GM10847 (cell line): ENCODE results near the gene GTPBP6.

Source experiments
- POLR2A ChIP-seq: IDR thresholded peaks from 2 replicates; pipeline ENCODE4 v1.6.1; 2011; ENCODE audit not compliant: insufficient read length; ENCODE audit errors: extremely low read depth

GTPBP6 gene

GRCh38 chrX:332916-333610 lies 14.5 kb upstream of the GTPBP6 start:
- no peak for TF ChIP-seq POLR2A

- TF ChIP-seq POLR2A: no peak
Observed at GRCh38 chrX:332496-332860, 13.9 kb upstream of the GTPBP6 start.

- no peak for TF ChIP-seq POLR2A
Observed at GRCh38 chrX:331825-332495, 13.4 kb upstream of the GTPBP6 start.

- no peak for TF ChIP-seq POLR2A
Observed at GRCh38 chrX:331151-331824, 12.7 kb upstream of the GTPBP6 start.

GRCh38 chrX:330726-331150 lies 12.1 kb upstream of the GTPBP6 start:
- TF ChIP-seq POLR2A: no peak

- no peak for TF ChIP-seq POLR2A
Observed at GRCh38 chrX:329291-329910, 10.8 kb upstream of the GTPBP6 start.

- no peak for TF ChIP-seq POLR2A
Observed at GRCh38 chrX:327660-328126, 9.1 kb upstream of the GTPBP6 start.

GRCh38 chrX:323721-324628 lies 5.4 kb upstream of the GTPBP6 start:
- no peak for TF ChIP-seq POLR2A

GRCh38 chrX:320126-320783 lies 1.7 kb upstream of the GTPBP6 start:
- TF ChIP-seq POLR2A: no peak

GRCh38 chrX:319579-320125 lies 1.1 kb upstream of the GTPBP6 start:
- TF ChIP-seq POLR2A: no peak

GRCh38 chrX:318068-318738 lies 393 bp downstream of the GTPBP6 start:
- TF ChIP-seq POLR2A: peak; percentile 74

GRCh38 chrX:317424-318067 lies 1.1 kb downstream of the GTPBP6 start:
- no peak for TF ChIP-seq POLR2A
